RWPE1 (cell line): ENCODE measurements around the gene IL20RB.
A peak's percentile ranks its signal among the peaks of the same experiment; 100 is the strongest.

Experiments
- CTCF ChIA-PET: fragments of 350-600 bp; sonication (Branson Sonifier 250); formaldehyde crosslinking; extraction: SDS; loops from one replicate; lab custom pipeline; 2021; lab: Yijun Ruan, JAX
- POLR2A ChIA-PET: fragments of 400-600 bp; formaldehyde crosslinking; extraction: SDS; loops from one replicate; lab custom pipeline; 2020; ENCODE audit warnings: antibody characterized with exemption; ENCODE audit not compliant: low non-redundant PET; lab: Yijun Ruan, JAX
- DNase-seq: peaks from one replicate; pipeline ENCODE4 v3.0.0; 2012; ENCODE audit warnings: low spot score
- H3K27ac ChIP-seq: fragments of 450-650 bp; 2 replicates; pipeline ENCODE4 v1.5.1; 2017
- CTCF ChIP-seq: fragments of 450-650 bp; conservative IDR thresholded peaks from 2 replicates; pipeline ENCODE4 v1.5.1; 2017; ENCODE audit warnings: low read depth, mild to moderate bottlenecking

IL20RB gene

DNA sequence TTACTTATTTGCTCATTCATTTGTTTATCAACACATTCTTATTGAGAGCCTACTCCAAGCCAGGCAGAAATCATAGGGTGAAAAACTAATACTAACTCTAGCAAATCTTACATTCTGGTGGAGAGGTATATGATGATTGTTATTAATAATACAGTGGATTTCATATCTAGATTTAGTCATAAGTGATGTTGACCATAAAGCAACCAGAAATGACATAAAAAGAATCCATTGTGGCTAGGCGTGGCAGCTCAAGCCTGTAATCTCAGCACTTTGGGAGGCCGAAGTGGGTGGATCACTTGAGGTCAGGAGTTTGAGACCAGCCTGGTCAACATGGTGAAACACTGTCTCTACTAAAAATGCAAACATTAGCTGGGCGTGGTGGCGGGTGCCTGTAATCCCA is 26.2 kb upstream of the IL20RB start:
- ChIA-PET POLR2A (no interaction called here), CTCF (no interaction called here)
- H3K27ac ChIP-seq = peak overlapping the region; percentile 56
- no peak for TF ChIP-seq CTCF
- DNase-seq = no peak

- TF ChIP-seq CTCF = no peak
- ChIA-PET POLR2A (no interaction called here), CTCF (no interaction called here)
- DNase-seq = no peak
- no peak overlapping the region for H3K27ac ChIP-seq
Measured at GRCh38 chr3:136932523-136932922, 25.3 kb upstream of the IL20RB start.

- DNase-seq = no peak
- no peak for TF ChIP-seq CTCF
- ChIA-PET POLR2A (no interaction called here), CTCF (interaction anchor here (0.6 kb wide), 1 partner anchor 1990 kb away, joined by 4 read pairs; no protein-coding TSS in a partner anchor)
- peak overlapping the region; percentile 51; the same call in 1 of the 2 replicates for H3K27ac ChIP-seq
Measured at GRCh38 chr3:136932978-136933772, 24.6 kb upstream of the IL20RB start.

DNA sequence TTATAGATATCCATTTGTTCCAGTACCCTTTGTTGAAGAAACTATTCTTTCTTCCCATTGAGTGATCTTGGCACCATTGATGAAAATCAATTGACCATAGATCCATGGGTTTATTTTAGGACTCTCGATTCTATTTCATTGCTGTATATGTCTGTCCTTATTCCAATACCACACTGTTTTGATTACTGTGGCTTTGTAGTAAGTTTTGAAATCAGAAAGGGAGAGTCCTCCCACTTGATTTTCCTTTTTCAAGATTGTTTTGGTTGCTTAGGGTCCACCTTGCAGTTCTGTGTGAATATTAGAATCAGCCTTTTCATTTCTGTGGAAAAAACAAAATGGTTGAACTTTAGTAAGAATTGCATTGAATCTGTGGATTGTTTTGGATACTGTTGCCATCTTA is 20.6 kb upstream of the IL20RB start:
- H3K27ac ChIP-seq = no peak overlapping the region
- TF ChIP-seq CTCF = no peak
- ChIA-PET POLR2A (no interaction called here), CTCF (no interaction called here)
- no peak for DNase-seq

DNA sequence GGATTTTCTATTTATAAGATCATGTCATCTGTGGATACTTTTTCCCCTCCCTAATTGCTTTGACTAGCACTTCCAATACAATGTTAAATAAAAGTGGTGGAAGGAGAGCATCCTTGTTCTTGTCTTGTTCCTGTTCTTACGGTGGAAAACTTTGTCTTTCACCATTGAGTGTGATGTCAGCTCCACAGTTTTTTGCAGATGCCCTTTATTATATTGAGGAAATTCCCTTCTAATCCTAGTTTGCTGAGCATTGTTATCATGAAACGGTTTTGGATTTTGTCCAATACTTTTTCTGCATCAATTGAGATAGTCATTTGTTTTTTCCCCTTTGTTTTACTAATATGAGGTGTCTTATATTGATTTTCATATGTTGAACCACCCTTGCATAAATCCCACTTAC is 19.9 kb upstream of the IL20RB start:
- TF ChIP-seq CTCF = no peak
- no peak overlapping the region for H3K27ac ChIP-seq
- ChIA-PET POLR2A (no interaction called here), CTCF (interaction anchor here (0.7 kb wide), 1 partner anchor 667 kb away, joined by 4 read pairs; no protein-coding TSS in a partner anchor)
- no peak for DNase-seq

- POLR2A ChIA-PET = no interaction called here
- H3K27ac ChIP-seq = no peak overlapping the region
- CTCF ChIA-PET = interaction anchor here (0.7 to 1.0 kb wide), 2 partner anchors 12 to 668 kb away, joined by 4 read pairs; no protein-coding TSS in a partner anchor
- no peak for TF ChIP-seq CTCF
- no peak for DNase-seq
Measured at GRCh38 chr3:136938334-136938733, 19.4 kb upstream of the IL20RB start.
